Stimulated activated CD4-positive, alpha-beta T cell treated with anti-CD3 and anti-CD28 coated beads, Interleukin-4, amount 100 ng/mL, for 24 hours (primary cell): ENCODE data around the gene SHKBP1.
A peak's percentile ranks its signal among the peaks of the same experiment; 100 is the strongest.

Experiments
- DNase-seq: peaks from one replicate; pipeline ENCODE4 v3.0.0-alpha.2; 2020

The SHKBP1 gene

DNA sequence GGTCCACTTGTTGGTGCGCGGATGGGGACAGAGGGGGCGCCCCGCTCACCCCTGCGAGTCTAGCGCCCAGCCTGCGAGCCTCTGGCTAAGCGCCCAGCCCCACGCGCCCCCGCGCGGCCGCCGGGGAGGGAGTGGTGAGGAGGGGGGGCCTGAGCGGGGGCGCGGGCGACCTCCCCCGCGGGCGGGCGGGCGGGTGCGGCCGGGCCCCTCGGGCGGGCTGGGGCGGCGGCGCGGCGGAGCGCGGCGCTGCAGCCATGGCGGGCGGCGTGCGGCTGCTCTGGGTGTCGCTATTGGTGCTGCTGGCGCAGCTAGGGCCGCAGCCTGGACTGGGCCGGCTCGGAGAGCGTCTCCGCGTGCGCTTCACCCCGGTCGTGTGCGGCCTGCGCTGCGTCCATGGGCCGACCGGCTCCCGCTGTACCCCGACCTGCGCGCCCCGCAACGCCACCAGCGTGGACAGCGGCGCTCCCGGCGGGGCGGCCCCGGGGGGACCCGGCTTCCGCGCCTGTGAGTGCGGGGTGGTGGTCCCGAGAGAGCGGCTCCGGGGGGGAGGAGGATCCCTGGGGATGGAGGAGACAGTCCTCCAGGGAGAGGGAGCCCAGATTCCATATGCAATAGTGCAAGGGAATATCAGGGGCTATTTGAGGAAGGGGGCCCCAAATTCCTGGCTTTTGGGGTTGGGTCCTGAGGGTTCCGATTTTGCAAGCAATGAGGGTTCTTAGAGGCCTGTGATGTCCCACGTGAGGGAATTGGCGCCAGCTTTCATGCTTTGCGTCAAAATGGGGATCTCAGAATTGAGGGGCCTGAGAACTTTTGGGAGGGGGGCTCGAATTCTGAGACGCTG lies 24.7 kb downstream of the SHKBP1 start, which contains the start of gene LTBP4:
Gene LTBP4, plus strand, starts transcription at position 236 of the 841 bp plus-strand sequence. Its CDS starts 19 bp downstream, at position 255.
- DNase-seq, result no peak

- DNase-seq, result no peak
Observed at GRCh38 chr19:40603071-40603388, 26.4 kb downstream of the SHKBP1 start.

DNA sequence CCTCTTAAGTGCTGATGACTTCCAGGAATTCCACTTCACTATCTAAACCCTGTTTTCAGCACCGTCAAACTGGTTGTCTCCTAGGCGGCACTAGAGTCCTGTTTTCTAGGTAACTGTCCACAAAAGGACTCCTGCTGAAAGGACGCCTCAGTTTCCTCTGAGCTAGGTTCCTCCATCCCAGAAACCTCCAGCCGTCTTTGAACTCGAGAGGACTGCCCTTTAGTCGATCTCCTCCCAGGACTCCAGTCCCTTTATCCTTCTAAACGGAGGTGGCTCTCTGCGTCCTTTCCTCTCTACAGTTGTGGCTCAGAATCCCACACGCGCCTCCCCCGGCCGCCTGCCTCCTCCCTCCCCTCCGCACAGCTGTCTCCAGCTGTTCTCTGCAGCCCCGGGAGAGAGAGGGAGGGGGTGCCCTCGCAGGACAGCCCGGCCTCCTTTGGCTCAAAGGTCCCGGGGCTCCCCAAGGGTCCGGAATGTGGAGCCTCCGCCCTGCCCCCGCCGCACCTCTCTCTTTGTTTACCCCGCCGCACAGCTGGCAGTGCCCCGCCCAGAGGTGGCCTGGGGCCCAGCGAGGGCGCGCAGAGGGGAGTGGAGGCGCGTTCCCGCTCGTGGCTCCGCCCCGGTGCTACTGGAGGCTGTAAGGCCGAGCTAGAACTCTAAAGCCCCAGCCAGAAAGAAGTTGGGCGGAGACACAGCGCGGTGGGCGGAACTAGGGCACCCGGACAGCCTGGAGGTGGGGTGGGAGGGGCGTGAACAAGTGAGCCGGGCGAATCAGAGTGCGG lies 26.9 kb downstream of the SHKBP1 start:
- peak; percentile 96 for DNase-seq

- no peak for DNase-seq
Observed at GRCh38 chr19:40604171-40604646, 27.5 kb downstream of the SHKBP1 start.

DNA sequence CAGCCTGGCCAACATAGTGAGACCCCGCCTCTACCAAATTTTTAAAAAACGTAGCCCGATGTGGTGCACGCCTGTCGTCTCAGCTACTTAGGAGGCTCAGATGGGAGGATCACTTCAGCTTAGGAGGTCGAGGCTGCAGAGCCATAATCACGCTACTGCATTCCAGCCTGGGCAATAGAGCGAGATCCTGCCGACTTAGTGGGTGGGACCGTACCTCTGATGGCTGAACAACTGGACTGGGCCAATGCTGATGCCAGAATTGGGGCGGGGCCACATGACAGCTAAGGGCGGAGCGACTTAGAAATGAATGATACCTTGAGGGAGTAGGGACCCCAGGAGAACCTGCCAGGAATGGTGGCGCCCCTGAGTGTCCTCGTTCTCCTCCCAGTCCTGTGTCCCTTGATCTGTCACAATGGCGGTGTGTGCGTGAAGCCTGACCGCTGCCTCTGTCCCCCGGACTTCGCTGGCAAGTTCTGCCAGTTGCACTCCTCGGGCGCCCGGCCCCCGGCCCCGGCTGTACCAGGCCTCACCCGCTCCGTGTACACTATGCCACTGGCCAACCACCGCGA lies 28.1 kb downstream of the SHKBP1 start:
- DNase-seq, result no peak

DNA sequence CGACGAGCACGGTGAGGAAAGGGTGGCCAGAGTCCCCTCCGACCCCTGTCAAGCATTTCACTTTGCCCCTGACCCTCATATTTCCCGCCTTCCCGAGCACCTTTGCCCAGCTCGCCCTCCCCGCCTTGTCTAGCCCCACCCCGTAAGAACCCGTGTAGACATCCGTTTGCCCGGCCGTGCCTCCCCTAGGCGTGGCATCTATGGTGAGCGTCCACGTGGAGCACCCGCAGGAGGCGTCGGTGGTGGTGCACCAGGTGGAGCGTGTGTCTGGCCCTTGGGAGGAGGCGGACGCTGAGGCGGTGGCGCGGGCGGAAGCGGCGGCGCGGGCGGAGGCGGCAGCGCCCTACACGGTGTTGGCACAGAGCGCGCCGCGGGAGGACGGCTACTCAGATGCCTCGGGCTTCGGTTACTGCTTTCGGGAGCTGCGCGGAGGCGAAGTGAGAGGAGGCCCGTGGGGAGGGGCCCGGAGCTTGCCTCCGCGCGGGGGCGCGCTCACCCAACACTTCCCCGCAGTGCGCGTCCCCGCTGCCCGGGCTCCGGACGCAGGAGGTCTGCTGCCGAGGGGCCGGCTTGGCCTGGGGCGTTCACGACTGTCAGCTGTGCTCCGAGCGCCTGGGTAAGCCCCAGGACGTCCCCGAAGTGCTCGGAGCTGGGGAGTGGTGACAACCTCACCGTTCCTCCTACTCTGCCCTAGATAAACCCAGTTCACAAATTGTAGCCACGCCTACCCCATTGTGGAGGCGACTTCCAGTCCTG lies 28.7 kb downstream of the SHKBP1 start:
- peak; percentile 76 for DNase-seq

DNA sequence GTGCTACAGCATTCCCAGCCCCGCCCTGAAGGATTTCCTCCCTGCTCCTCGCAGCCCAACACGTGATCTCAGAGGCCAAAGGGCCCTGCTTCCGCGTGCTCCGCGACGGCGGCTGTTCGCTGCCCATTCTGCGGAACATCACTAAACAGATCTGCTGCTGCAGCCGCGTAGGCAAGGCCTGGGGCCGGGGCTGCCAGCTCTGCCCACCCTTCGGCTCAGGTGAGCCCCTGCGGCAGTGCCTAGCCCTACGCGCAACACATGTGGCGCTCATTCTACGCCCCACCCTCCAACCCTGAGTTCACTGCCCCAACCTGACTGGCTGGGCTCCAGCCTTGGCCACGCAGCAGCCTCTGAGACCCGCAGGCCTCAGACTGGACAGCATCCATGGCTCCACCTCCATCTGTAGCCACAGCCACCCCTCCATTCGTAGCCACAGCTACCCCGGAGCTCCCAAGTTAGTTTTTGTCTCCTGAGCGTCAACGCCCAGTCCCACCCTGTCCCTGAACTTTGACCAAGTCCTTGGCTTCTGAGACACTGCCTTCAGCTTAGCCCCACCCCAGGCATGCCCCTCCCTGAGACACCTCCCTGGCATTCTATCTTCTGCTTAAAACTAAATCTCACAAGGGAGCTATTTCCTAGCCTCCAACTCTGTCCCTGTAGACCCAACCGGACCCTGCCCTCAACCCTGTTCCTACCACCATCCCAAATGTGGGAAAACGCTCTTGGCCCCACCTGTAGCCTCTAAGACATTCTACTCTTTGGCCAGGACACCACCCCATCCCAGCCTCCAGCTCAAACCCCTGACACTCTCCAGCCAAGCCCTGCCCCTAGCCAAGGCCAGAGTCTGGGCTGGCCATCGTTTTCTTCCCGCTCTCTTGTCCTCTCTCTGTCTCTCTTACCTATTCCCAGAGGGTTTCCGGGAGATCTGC lies 30.9 kb downstream of the SHKBP1 start:
- no peak for DNase-seq

GRCh38 chr19:40608240-40608621 lies 31.6 kb downstream of the SHKBP1 start:
- DNase-seq, result no peak

- no peak for DNase-seq
Observed at GRCh38 chr19:40608957-40609356, 32.3 kb downstream of the SHKBP1 start.

GRCh38 chr19:40609561-40610395 lies 33.1 kb downstream of the SHKBP1 start:
- peak; percentile 93 for DNase-seq

- DNase-seq, result peak; percentile 57
Observed at GRCh38 chr19:40610396-40611064, 33.9 kb downstream of the SHKBP1 start.

DNA sequence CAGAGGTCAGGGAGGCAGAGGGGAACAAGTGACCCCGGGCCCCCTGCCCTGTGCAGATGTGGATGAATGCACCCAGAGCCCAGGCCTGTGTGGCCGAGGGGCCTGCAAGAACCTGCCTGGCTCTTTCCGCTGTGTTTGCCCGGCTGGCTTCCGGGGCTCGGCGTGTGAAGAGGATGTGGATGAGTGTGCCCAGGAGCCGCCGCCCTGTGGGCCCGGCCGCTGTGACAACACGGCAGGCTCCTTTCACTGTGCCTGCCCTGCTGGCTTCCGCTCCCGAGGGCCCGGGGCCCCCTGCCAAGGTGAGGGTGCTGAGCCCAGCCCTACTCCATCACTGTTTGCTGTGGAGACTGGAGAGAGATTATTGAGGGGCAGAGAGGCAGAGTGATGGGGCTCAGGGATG lies 34.4 kb downstream of the SHKBP1 start:
- DNase-seq, result no peak

GRCh38 chr19:40611900-40612698 lies 35.4 kb downstream of the SHKBP1 start:
- no peak for DNase-seq

GRCh38 chr19:40612831-40613689 lies 36.4 kb downstream of the SHKBP1 start:
- DNase-seq, result peak; percentile 82

DNA sequence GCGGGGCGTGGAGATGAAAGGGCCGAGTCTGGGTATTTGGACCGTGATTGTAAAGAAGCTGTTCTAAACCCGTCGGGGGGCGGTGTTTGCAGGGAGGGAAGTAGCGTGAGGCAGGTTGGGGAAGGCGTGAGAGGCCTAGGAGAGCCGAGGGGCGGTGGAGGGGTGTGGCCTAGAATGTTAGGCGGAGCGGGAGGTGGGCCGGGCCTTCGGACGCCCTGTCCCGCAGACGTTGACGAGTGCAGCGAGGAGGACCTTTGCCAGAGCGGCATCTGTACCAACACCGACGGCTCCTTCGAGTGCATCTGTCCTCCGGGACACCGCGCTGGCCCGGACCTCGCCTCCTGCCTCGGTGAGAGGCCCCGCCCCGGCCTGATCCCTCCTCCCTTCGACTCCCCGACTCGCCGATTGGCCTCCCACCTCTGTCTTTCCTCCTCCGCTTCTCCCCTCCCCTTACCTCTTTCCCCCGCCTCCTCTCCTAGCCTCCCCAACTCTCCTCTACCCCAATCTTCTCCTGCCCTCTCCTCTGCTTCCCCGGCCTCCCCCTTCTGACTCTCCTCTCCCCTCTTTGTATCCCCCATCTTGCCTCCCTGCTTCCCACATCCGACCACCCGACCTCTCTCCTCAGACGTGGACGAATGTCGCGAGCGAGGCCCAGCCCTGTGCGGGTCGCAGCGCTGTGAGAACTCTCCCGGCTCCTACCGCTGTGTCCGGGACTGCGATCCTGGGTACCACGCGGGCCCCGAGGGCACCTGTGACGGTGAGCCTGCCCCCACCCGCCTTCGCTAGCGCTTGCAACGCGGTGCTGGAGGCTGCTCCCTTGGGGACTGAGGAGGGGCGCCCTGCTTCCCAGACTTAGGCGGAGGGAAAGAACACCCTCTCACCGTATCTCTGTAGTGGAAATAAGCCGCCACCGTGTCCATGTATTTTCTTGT lies 37.3 kb downstream of the SHKBP1 start:
- peak; percentile 91 for DNase-seq

- DNase-seq, result peak; percentile 99
Observed at GRCh38 chr19:40614622-40615411, 38.1 kb downstream of the SHKBP1 start.
